ENCODE measurements around the gene RGS3.

Gene RGS3

GRCh38 chr9:113614843-113615648, 151.5 kb downstream of the RGS3 start:
- in situ Hi-C loops (cut with HindIII; ENCODE audit: low sequenced_read_pairs), result no loop called here

DNA sequence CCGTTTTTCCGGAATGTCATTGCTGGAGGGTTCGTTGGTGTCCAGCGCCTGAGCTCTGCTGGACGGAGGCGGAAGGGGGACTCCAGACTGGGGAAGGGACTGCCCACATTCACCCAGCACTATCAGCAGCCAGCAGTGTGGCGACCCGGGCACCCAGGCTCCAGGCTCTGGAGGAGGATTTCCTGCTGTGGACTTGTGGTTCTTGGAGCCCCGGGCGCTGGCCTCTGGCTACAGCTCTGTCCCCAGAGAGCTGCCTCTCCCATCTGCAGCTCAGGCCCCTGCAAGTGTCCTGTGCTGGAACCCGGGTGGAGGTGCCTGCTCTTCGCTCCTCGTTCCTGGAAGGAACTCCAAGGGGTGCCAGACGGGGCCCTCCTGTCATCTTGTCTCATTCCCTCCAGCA, 152.6 kb downstream of the RGS3 start:
- in situ Hi-C loops (cut with HindIII; ENCODE audit: low sequenced_read_pairs), result no loop called here

GRCh38 chr9:113616621-113617496, 153.3 kb downstream of the RGS3 start:
- in situ Hi-C loops (cut with HindIII; ENCODE audit: low sequenced_read_pairs), result no loop called here

DNA sequence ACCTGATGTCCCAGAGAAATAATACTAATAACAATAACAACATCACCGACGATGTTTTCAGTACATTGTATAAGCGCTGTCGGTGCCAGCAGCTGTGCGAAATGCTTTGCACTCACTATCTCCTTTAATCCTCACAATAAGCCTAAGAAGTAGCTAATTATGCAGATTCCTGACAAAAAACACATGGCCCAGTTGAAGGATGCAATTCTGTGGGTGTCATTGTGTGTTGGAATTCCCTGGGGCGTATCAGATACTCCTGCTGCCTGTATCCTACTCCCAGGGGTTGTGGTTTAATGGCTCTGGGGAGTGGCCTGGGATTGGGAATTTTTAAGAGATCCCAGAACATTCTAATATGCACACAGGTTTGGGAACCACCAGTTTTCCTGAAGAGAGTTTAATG, 154.0 kb downstream of the RGS3 start:
- in situ Hi-C loops (cut with HindIII; ENCODE audit: low sequenced_read_pairs), result no loop called here

- in situ Hi-C loops (cut with HindIII; ENCODE audit: low sequenced_read_pairs), result no loop called here
Observed at GRCh38 chr9:113618836-113619490, 155.4 kb downstream of the RGS3 start.

GRCh38 chr9:113619491-113620376, 156.2 kb downstream of the RGS3 start:
- in situ Hi-C loops (cut with HindIII; ENCODE audit: low sequenced_read_pairs), result no loop called here

- in situ Hi-C loops (cut with HindIII; ENCODE audit: low sequenced_read_pairs), result no loop called here
Observed at GRCh38 chr9:113620377-113621161, 157.0 kb downstream of the RGS3 start.

- in situ Hi-C loops (cut with HindIII; ENCODE audit: low sequenced_read_pairs), result no loop called here
Observed at GRCh38 chr9:113621309-113621791, 157.8 kb downstream of the RGS3 start.

DNA sequence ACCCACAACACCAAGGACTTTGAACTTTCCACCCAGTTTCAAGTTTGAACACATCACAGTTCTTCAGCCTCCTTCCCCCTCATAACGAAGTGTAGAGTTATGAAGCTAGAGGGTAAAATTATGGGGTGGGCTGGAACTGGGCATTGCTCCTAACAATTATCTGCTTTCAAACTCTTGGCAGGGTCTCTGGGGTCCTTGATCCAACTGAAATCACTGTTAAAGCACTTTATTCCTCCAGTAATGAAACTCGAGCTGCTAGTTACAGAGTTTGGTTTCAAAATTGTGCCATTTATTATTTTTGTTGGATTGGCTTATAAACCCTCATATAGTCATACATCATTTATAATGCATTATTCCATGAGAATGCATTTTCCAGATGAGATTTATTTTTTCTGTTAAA, 158.5 kb downstream of the RGS3 start:
- in situ Hi-C loops (cut with HindIII; ENCODE audit: low sequenced_read_pairs), result no loop called here

GRCh38 chr9:113622600-113623400, 159.3 kb downstream of the RGS3 start:
- in situ Hi-C loops (cut with HindIII; ENCODE audit: low sequenced_read_pairs), result no loop called here

- in situ Hi-C loops (cut with HindIII; ENCODE audit: low sequenced_read_pairs), result no loop called here
Observed at GRCh38 chr9:113623851-113624485, 160.4 kb downstream of the RGS3 start.

DNA sequence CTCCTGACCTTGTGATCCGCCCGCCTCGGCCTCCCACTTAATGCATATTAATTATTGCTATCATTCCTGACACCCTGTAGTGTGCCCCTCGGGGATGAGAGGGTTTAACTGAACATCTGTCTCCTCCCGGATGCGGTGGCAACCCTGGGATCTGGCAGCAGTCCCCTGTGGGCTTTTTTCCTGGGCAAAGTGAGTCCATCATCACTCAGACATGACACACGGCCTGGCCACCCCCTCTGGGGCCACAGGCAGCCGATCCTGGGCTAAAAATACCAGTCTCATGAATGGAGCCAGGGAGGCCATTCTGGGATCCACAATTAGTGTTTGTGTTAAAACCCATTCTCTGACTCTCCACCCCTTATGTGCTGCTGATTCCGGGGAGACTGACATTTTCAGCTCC, 161.2 kb downstream of the RGS3 start:
- in situ Hi-C loops (cut with HindIII; ENCODE audit: low sequenced_read_pairs), result loop anchor here (5.0 kb wide), 1 partner anchor 37 kb away; no protein-coding TSS in a partner anchor

- in situ Hi-C loops (cut with HindIII; ENCODE audit: low sequenced_read_pairs), result loop anchor here (5.0 kb wide), 1 partner anchor 38 kb away; no protein-coding TSS in a partner anchor
Observed at GRCh38 chr9:113625486-113625885, 162.0 kb downstream of the RGS3 start.

DNA sequence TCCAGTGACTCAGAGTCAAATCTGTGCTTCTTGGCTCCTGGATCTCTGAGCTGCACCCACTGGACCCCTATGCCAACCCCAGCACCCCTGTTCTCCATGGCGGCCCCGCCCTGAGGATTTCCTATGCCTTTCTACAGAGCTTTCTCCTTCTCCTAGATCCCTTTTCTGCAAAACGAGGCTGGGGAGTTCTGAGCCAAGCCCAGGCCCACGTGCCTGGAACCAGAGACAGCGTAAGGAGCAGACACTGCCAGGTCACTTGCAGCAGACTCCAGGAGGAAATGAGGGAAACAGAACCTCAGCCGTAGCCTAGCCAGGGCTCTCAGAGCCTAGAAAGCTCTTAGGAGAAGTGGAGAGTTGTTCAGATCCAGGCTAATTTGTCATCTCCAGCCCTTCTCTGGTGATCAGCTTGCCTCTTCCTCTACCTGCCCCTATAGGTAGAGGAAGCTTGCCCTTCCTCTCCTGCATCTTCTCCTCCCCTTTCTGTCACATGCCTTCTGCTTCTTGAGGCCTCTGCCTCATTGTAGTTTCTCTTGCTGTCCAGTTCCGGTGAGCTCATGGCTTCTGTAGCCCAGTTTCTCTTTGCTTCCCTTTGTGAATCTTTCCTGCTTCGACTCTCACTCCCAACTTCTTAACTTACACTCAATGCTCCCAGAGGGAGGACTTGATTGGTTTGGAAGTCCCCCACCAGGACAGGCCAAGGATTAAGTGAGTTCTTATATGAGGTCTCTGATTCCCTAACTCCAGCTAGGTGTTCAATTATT, 163.4 kb downstream of the RGS3 start:
- in situ Hi-C loops (cut with HindIII; ENCODE audit: low sequenced_read_pairs), result loop anchor here (5.0 kb wide), 1 partner anchor 40 kb away; no protein-coding TSS in a partner anchor

DNA sequence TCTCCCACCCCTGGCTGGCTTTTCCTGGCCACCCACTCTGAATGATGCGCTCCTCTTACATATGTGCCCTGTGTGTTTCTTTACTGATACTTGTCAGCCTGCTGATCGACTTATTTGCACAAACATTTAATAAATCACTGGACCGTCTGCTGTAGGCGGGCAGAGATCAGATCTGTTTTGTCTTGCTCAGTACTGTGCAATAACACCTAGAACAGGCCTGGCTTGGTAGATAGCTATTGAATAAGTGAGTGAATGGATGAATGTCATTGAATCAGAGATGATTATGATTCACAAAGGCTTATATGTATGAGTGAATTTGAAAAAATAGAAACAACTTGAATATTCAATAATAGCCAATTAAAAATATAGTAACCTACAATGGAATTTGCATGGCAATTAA, 165.1 kb downstream of the RGS3 start:
- in situ Hi-C loops (cut with HindIII; ENCODE audit: low sequenced_read_pairs), result loop anchor here (5.0 kb wide), 1 partner anchor 41 kb away; no protein-coding TSS in a partner anchor

DNA sequence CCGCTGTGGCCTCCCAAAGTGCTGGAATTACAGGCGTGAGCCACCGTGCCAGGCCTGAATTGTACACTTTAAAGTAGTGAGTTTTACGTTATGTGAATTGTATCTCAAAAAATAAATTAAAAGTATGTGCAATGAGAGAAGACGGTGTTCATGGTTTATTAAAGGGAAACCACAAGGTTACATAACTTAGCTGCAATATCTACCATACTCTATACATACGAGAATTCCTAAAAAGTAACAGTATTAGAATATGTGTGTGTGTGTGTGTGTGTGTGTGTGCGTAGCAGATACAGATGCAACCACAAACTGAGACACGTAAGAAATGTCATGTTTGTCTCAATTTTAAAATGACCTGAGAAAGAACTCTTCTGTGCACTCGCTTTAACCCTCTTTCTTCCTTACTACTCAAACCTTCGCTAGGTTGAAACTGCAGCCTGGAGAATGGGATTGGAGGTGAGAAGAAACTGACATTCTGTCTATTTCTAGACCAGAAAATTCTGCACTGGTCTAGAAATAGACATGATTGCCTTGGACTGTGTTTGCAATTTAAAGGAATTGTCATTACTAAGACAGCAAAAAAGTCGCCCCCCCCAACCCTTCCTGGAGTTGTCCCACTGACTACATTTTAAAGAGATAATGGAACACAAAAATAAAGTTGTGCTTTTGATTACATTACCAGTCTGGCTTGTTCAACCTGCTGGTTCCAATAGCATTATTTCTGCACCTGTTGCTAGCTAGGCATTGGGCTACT, 167.0 kb downstream of the RGS3 start:
- in situ Hi-C loops (cut with HindIII; ENCODE audit: low sequenced_read_pairs), result no loop called here
